Loucy (cell line): ENCODE data around the gene SH3PXD2A.
"Not testable (repeated sequence)": the region's sequence is repeated elsewhere in the genome, so short reads cannot be mapped to it uniquely, and the experiment has no call there.

Experiments
- EZH2phosphoT487 ChIP-seq: fragments of 200-600 bp; IDR thresholded peaks from 2 replicates; pipeline ENCODE4 v1.6.1; 2018; ENCODE audit warnings: antibody characterized with exemption, mild to moderate bottlenecking, moderate library complexity, borderline replicate concordance
- TF ChIP-seq, protein P1 (sequence below): fragments of 200-600 bp; sonication (generic); conservative IDR thresholded peaks from 2 replicates; pipeline ENCODE4 v1.5.1; 2014; ENCODE audit warnings: mild to moderate bottlenecking, antibody characterized with exemption, low read length

DNA sequence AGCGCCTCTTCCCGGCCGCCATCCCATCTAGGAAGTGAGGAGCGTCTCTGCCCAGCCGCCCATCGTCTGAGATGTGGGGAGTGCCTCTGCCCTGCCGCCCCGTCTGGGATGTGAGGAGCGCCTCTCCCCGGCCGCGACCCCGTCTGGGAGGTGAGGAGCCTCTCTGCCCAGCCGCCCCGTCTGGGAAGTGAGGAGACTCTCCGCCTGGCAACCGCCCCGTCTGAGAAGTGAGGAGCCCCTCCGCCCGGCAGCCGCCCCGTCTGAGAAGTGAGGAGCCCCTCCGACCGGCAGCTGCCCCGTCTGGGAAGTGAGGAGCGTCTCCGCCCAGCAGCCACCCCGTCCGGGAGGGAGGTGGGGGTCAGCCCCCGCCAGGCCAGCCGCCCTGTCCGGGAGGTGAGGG lies 248.3 kb downstream of the SH3PXD2A start:
- TF ChIP-seq, protein P1, sequence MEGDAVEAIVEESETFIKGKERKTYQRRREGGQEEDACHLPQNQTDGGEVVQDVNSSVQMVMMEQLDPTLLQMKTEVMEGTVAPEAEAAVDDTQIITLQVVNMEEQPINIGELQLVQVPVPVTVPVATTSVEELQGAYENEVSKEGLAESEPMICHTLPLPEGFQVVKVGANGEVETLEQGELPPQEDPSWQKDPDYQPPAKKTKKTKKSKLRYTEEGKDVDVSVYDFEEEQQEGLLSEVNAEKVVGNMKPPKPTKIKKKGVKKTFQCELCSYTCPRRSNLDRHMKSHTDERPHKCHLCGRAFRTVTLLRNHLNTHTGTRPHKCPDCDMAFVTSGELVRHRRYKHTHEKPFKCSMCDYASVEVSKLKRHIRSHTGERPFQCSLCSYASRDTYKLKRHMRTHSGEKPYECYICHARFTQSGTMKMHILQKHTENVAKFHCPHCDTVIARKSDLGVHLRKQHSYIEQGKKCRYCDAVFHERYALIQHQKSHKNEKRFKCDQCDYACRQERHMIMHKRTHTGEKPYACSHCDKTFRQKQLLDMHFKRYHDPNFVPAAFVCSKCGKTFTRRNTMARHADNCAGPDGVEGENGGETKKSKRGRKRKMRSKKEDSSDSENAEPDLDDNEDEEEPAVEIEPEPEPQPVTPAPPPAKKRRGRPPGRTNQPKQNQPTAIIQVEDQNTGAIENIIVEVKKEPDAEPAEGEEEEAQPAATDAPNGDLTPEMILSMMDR: not testable (repeated sequence)
- not testable (repeated sequence) for TF ChIP-seq EZH2phosphoT487
